Prostate gland (tissue), 2 donors: ENCODE data around the gene B4GALNT1. TPM values are rescaled to one million over a fixed set of nuclear protein-coding genes. Genes with fewer than 3 reads are reported as not detected.
"Not testable (repeated sequence)": the region's sequence is repeated elsewhere in the genome, so short reads cannot be mapped to it uniquely, and the experiment has no call there.

Experiments used
- DNase-seq: peaks from one replicate; pipeline ENCODE4 v3.0.0-alpha.2; 2019; ENCODE audit warnings: low spot score
- H3K27ac ChIP-seq, 2 donors: fragments of 200-600 bp; sonication (generic); 2 replicates each; pipeline ENCODE4 v1.5.1; 2017 to 2019
- H3K27me3 ChIP-seq: fragments of 200-600 bp; sonication (generic); replicated peaks from 2 replicates; pipeline ENCODE4 v1.5.1; 2019; ENCODE audit not compliant: insufficient read depth
- H3K36me3 ChIP-seq, 2 donors: fragments of 200-600 bp; sonication (generic); 1 replicate in 1 of 2; 2 replicates in 1 of 2; pipeline versions ENCODE4 v1.5.1 to v1.8.1; 2017 to 2019
- H3K4me1 ChIP-seq: fragments of 200-600 bp; sonication (generic); replicated peaks from 2 replicates; pipeline ENCODE4 v1.5.1; 2019
- H3K4me3 ChIP-seq, 2 donors: fragments of 200-600 bp; sonication (generic); 2 replicates each; pipeline ENCODE4 v1.5.1; 2017 to 2019
- H3K9me3 ChIP-seq: fragments of 200-600 bp; sonication (generic); 2 replicates; pipeline ENCODE4 v1.5.1; 2017
- POLR2A ChIP-seq: fragments of 450-650 bp; IDR thresholded peaks from one replicate; pipeline ENCODE4 v1.6.1; 2016; ENCODE audit warnings: antibody characterized with exemption, mild to moderate bottlenecking
- POLR2AphosphoS5 ChIP-seq: sonication (generic); formaldehyde crosslinking; IDR thresholded peaks from one replicate; pipeline ENCODE4 v1.6.1; 2017; ENCODE audit warnings: antibody characterized with exemption
- WGBS: methylation state at CpG from one replicate; pipeline ENCODE4 v1.1.5; 2018; 5-methylcytosine and 5-hydroxymethylcytosine counted together
- intact Hi-C: fragments of 100-400 bp; cut with DNase I; formaldehyde crosslinking; loops from one replicate; pipeline ENCODE4 v1.14.2; 2022
- total RNA-seq, 2 donors: library from RNA; depleted of rRNA; stranded (reverse); fragments of >200 nt; gene quantifications; one replicate each; pipeline ENCODE4 v1.1.0, GENCODE V29; 2016
- TF ChIP-seq, protein P1 (sequence below), 4 experiments: fragments of 200-600 bp in 2 of 4; fragments of 450-650 bp in 2 of 4; sonication (generic) in 2 of 4; IDR thresholded peaks; 1 replicate in 3 of 4; 2 replicates in 1 of 4; pipeline ENCODE4 v1.5.1; 2016 to 2019; ENCODE audit warnings: antibody characterized with exemption in 4 of 4, mild to moderate bottlenecking in 2 of 4, moderate library complexity in 2 of 4

Gene B4GALNT1
- total RNA-seq, 2 donors from 2014 or later = 2.2 to 6.7 TPM

DNA sequence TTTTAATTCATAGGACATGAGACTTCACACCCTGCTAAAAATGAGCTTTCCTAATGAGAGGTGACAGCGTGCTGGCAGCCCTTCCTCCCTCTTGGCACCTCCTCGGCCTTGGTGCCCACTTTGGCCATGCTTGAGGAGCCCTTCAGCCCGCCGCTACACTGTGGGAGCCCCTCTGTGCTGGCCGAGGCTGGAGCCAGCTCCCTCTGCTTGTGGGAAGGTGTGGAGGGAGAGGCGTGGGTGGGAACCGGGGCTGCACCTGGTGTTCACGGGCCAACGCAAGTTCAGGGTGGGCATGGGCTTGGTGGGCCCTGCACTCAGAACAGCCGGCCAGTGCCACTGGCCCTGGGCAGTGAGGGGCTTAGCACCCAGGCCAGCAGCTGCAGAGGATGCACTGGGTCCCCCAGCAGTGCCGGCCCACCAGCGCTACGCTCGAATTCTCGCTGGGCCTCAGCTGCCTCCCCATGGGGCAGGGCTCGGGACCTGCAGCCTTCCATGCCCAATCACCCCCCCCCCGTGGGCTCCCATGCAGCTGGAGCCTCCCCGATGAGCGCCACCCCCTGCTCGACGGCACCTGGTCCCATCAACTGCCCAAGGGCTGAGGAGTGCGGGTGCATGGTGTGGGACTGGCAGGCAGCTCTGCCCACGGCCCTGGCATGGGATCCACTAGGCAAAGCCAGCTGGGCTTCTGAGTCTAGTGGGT, 22.7 kb upstream of the B4GALNT1 start:
- 87% methylated on average over 21 of the region's 23 CpGs for WGBS
- H3K9me3 ChIP-seq = no peaks in the 10 kb centered on the region
- TF ChIP-seq, protein P1, sequence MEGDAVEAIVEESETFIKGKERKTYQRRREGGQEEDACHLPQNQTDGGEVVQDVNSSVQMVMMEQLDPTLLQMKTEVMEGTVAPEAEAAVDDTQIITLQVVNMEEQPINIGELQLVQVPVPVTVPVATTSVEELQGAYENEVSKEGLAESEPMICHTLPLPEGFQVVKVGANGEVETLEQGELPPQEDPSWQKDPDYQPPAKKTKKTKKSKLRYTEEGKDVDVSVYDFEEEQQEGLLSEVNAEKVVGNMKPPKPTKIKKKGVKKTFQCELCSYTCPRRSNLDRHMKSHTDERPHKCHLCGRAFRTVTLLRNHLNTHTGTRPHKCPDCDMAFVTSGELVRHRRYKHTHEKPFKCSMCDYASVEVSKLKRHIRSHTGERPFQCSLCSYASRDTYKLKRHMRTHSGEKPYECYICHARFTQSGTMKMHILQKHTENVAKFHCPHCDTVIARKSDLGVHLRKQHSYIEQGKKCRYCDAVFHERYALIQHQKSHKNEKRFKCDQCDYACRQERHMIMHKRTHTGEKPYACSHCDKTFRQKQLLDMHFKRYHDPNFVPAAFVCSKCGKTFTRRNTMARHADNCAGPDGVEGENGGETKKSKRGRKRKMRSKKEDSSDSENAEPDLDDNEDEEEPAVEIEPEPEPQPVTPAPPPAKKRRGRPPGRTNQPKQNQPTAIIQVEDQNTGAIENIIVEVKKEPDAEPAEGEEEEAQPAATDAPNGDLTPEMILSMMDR (IDR thresholded peaks at IDR 0.05) = no peak
- no peaks in the 10 kb centered on the region for H3K36me3 ChIP-seq
- H3K4me3 ChIP-seq = no peak overlapping the region
- no peak for DNase-seq
- H3K27ac ChIP-seq = no peak overlapping the region
- no peaks in the 10 kb centered on the region for H3K4me1 ChIP-seq
- intact Hi-C loops = no loop called here
- H3K27me3 ChIP-seq = no peaks in the 10 kb centered on the region

DNA sequence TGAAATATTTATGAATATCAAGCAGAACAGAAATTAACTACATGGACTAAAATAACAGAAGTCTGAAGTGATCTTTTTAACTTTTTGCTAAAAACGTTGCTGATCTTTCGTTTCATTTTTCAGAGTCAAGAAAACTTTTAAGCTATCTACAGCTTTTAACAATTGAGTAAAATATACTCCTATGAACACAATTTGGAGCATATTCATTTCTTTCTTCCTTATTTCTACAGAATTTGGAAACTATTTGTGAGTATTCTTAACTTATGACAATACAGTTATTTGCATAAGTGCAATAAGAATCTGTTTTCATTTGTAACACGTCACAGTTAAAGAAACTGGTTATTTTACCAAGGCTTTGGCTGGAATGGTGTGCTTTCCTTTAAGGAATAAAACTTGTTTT, 21.0 kb upstream of the B4GALNT1 start:
- Histone ChIP-seq H3K4me3 (no peak overlapping the region), H3K27ac (peak overlapping the region; percentile 36 to 44), H3K27me3 (no peaks in the 10 kb centered on the region), H3K9me3 (no peaks in the 10 kb centered on the region), H3K36me3 (no peaks in the 10 kb centered on the region), H3K4me1 (no peaks in the 10 kb centered on the region)
- intact Hi-C loops = no loop called here
- WGBS = 53% methylated on average over 3 of the region's 3 CpGs
- no peak for DNase-seq
- TF ChIP-seq POLR2AphosphoS5 (peak; percentile 23), POLR2A (no peak)

DNA sequence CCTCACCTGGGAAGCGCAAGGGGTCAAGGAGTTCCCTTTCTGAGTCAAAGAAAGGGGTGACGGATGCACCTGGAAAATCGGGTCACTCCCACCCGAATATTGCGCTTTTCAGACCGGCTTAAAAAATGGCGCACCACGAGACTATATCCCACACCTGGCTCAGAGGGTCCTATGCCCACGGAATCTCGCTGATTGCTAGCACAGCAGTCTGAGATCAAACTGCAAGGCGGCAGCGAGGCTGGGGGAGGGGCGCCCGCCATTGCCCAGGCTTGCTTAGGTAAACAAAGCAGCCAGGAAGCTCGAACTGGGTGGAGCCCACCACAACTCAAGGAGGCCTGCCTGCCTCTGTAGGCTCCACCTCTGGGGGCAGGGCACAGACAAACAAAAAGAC, 13.7 kb upstream of the B4GALNT1 start:
- 90% methylated on average over 9 of the region's 15 CpGs for WGBS
- intact Hi-C loops, H3K9me3 ChIP-seq, H3K4me1 ChIP-seq, H3K27me3 ChIP-seq, H3K27ac ChIP-seq, H3K36me3 ChIP-seq, DNase-seq, H3K4me3 ChIP-seq: not testable (repeated sequence)

DNA sequence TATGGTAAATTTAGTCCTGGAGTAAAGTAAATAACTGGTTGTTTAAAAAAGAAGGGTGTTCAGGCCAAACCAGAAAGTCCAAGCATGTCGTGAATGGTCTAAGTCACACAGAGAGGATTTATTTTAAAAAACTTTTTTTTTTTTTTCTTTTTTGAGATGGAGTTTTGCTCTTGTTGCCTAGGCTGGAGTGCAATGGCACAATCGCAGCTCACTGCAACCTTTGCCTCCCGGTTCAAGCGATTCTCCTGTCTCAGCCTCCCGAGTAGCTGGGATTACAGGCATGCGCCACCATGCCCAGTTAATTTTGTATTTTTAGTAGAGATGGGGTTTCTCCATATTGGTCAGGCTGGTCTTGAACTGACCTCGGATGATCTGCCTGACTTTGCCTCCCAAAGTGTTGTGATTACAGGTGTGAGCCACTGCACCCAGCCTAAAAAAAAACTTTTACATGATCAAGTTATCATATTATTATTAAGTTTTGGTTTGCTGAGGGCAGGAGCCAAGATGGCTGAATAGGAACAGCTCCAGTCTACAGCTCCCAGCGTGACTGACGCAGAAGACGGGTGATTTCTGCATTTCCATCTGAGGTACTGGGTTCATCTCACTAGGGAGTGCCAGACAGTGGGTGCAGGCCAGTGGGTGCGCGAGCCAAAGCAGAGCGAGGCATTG, 13.1 kb upstream of the B4GALNT1 start:
- H3K4me3 ChIP-seq, H3K9me3 ChIP-seq, H3K36me3 ChIP-seq, intact Hi-C loops, DNase-seq, H3K27me3 ChIP-seq, H3K4me1 ChIP-seq, H3K27ac ChIP-seq: not testable (repeated sequence)
- WGBS = 68% methylated on average over 13 of the region's 13 CpGs

DNA sequence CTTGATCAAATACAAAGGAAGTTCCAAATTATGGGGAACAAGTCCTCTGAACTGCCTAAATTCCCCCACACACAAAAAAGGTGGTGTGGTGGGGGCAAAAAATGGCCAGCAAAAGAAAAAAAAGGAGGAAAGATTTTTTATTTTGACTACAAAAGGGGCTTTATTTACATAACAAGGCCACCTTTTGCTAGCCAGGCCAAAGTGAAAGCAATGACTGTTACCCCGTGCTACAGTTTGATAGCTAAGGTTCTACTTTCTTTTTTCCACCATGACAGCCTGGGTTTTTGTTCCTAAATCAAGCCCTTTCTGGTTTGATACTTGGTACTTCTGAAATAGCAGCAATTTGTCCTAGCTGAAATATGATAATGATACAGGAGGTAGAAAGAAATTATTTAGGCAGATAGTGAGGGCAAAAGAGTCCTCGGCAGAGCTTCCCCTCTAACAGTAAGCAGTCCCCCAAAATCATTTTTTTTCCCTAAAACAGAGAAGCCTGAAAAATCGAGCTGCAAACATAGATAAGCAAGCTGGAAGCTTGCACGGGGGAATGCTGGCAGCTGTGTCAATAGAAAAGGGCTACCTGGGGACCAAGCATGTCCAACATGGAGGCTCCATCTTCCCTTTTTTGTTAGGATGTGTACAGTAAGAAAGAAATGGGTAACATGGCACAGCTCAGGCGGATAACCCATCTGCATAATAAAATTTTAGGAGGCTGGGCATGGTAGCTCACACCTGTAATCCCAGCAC, 8.9 kb upstream of the B4GALNT1 start:
- DNase-seq = no peak
- Histone ChIP-seq H3K4me1 (no peaks in the 10 kb centered on the region), H3K9me3 (no peaks in the 10 kb centered on the region), H3K36me3 (no peaks in the 10 kb centered on the region), H3K4me3 (no peak overlapping the region), H3K27me3 (no peaks in the 10 kb centered on the region), H3K27ac (no peak overlapping the region)
- intact Hi-C loops = no loop called here
- TF ChIP-seq, protein P1 (IDR thresholded peaks at IDR 0.05) = no peak
- TF ChIP-seq POLR2AphosphoS5 (no peak), POLR2A (no peak)
- 49% methylated on average over 5 of the region's 5 CpGs for WGBS

DNA sequence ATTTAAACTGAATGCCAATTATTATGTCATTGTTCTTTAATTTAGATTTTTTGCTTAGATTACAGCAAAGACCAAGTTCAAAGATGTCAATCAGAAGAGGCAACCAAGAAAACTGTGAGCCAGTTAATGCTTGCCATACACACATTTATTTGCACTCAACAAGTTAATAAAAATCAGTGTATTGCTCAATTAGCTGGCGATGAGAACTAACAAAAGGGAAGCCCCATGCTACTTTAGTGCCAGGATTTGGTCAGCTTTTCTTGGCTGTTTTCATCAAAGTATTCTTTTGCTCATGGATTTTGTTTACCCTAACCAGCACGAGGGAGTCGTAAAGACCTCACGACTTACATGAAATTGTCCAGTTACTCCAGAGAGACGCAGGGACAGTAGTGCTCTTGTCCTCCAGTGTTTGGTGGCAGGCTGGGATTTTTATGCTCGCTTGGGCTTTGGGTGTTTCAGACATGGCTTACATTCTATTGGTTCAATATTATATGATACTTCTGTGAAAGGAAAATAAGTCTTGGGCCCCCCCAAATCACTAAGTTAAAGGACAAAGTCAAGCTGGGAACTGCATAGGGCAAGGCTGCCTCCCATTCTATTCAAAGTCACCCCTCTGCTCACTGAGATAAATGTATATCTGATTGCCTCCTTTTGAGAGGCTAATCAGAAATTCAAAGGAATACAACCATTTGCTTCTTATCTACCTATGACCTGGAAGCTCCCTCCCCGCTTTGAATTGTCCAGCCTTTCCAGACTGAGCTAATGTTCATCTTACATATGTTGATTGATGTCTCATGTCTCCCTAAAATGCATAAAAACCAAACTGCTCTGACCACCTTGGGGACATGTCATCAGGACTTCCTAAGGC, 7.4 kb upstream of the B4GALNT1 start:
- intact Hi-C loops = no loop called here
- DNase-seq = no peak
- Histone ChIP-seq H3K9me3 (no peaks in the 10 kb centered on the region), H3K4me3 (no peak overlapping the region), H3K4me1 (no peaks in the 10 kb centered on the region), H3K27ac (no peak overlapping the region), H3K27me3 (no peaks in the 10 kb centered on the region), H3K36me3 (no peaks in the 10 kb centered on the region)
- 32% methylated on average over 7 of the region's 7 CpGs for WGBS
- TF ChIP-seq, protein P1 (IDR thresholded peaks at IDR 0.05) = no peak
- no peak for TF ChIP-seq POLR2A
- TF ChIP-seq POLR2AphosphoS5 = no peak
